T-helper 17 cell (primary cell): ENCODE results near the gene NOXO1. TPM values are rescaled to one million over a fixed set of nuclear protein-coding genes. Genes with fewer than 3 reads are reported as not detected.

Source experiments
- ATAC-seq: fragments of 150-1000 bp; cut with Tn5 transposase; 2 replicates; pipeline ENCODE4 v1.10.0; 2021; ENCODE audit warnings: mild to moderate bottlenecking, moderate library complexity
- DNase-seq, 3 donors: peaks; one replicate each; pipeline versions ENCODE4 v3.0.0 to v3.0.0-alpha.2; 2020 to 2021
- H3K9me3 ChIP-seq: one replicate; pipeline ENCODE4 v1.7.0; 2013; ENCODE audit warnings: low read length, mild to moderate bottlenecking; ENCODE audit not compliant: control insufficient read depth, poor library complexity, severe bottlenecking
- H3K27ac Mint-ChIP-seq: one replicate; pipeline ENCODE4 v1.8.0; 2022; ENCODE audit warnings: mild to moderate bottlenecking, moderate library complexity, mixed read lengths
- H3K27me3 Mint-ChIP-seq: one replicate; pipeline ENCODE4 v1.8.0; 2022; ENCODE audit warnings: mixed read lengths
- H3K36me3 Mint-ChIP-seq: one replicate; pipeline ENCODE4 v1.8.0; 2022; ENCODE audit warnings: low read depth, mixed read lengths
- H3K4me1 Mint-ChIP-seq: one replicate; pipeline ENCODE4 v1.8.0; 2022; ENCODE audit warnings: mild to moderate bottlenecking, mixed read lengths
- H3K4me3 Mint-ChIP-seq: one replicate; pipeline ENCODE4 v1.8.0; 2022; ENCODE audit warnings: mild to moderate bottlenecking, moderate library complexity, mixed read lengths
- total RNA-seq, 4 donors: library from RNA in 2 of 4; stranded (reverse) in 2 of 4; gene quantifications; one replicate each; pipeline ENCODE4 v1.2.3 and lab custom pipeline; 2022 to 2026

The NOXO1 gene, protein sequence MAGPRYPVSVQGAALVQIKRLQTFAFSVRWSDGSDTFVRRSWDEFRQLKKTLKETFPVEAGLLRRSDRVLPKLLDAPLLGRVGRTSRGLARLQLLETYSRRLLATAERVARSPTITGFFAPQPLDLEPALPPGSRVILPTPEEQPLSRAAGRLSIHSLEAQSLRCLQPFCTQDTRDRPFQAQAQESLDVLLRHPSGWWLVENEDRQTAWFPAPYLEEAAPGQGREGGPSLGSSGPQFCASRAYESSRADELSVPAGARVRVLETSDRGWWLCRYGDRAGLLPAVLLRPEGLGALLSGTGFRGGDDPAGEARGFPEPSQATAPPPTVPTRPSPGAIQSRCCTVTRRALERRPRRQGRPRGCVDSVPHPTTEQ
- total RNA-seq (under 1 TPM; 0.40 to 0.78 TPM), total RNA-seq (lab: John Stamatoyannopoulos, UW) (0.23 to 0.35 reads per million in 2 donors)

DNA sequence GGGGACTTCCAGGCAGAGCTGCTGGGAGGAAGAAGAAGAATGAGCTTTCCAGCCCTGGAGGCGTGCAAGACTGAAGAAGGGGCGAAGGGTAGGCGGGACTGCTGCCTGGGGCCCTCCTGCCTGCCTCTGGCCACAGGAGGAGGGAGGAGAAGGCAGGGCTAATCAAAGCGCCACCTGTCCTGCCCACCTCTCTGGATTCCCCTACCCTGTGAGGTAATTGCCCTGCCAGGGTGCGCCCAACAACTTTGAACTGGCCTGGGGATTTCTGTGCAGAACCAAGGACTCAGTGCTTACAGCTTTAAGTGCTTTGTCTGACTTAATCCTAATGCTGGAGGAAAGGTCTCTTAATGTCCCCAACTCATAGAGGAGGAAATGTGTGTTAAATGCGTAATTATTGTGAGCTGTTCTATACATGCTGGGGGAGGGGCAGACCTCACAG lies at the start of gene NOXO1:
Gene NOXO1 (minus strand): TSS at position 72 of the 439 bp plus-strand sequence. CDS start 290 bp downstream, outside the sequence.
- DNase-seq (no peak), ATAC-seq (peak; percentile 21)
- Mint-ChIP-seq H3K36me3 (no peaks in the 10 kb centered on the region), H3K4me1 (peaks cover 7% of the 10 kb centered on the region), H3K27me3 (peaks cover 18% of the 10 kb centered on the region), H3K27ac (no peak within 1 kb of the TSS), H3K4me3 (no peak within 1 kb of the TSS)
- no peaks in the 10 kb centered on the region for H3K9me3 ChIP-seq

DNA sequence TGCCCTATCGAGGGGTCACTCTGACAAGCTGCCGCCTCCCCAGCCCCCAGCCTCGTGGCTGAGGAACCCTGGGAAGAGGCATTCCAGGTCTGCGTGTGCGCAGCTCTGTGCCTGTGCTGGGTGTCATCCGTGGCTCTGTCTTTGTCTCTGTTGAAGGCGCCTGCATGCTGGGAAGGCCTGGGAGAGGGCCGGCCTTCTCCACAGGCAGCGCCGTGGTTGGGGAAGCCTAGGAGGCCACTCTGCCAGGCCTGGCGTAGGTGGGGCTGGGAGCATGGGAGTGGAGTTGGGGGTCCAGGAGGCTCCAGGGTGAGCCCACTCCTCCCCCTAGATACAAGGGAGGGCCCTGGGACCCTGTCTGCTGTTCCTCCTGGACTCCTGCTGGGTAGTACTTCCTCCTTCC lies 48.8 kb upstream of the NOXO1 start:
- DNase-seq (no peak), ATAC-seq (no peak)
- H3K9me3 ChIP-seq, result no peaks in the 10 kb centered on the region
- H3K36me3 Mint-ChIP-seq, result no peaks in the 10 kb centered on the region
- no peak overlapping the region for H3K27ac Mint-ChIP-seq
- peaks cover 7% of the 10 kb centered on the region for H3K4me1 Mint-ChIP-seq
- no peak overlapping the region for H3K4me3 Mint-ChIP-seq
- H3K27me3 Mint-ChIP-seq, result no peaks in the 10 kb centered on the region

GRCh38 chr16:2029350-2029749 lies 48.1 kb upstream of the NOXO1 start:
- DNase-seq, result no peak
- H3K36me3 Mint-ChIP-seq, result no peaks in the 10 kb centered on the region
- no peak overlapping the region for H3K27ac Mint-ChIP-seq

GRCh38 chr16:2028620-2029220 lies 47.5 kb upstream of the NOXO1 start:
- no peaks in the 10 kb centered on the region for H3K9me3 ChIP-seq
- Mint-ChIP-seq H3K36me3 (no peaks in the 10 kb centered on the region), H3K4me3 (peak overlapping the region; percentile 69), H3K4me1 (peaks cover 7% of the 10 kb centered on the region), H3K27ac (no peak overlapping the region), H3K27me3 (no peaks in the 10 kb centered on the region)
- ATAC-seq, result no peak
- DNase-seq, result no peak

More at GRCh38 chr16:2029350-2029749, 48.1 kb upstream of the NOXO1 start:
- Mint-ChIP-seq H3K4me1 (peaks cover 7% of the 10 kb centered on the region), H3K27me3 (no peaks in the 10 kb centered on the region), H3K4me3 (no peak overlapping the region)
- no peak for ATAC-seq
- no peaks in the 10 kb centered on the region for H3K9me3 ChIP-seq

DNA sequence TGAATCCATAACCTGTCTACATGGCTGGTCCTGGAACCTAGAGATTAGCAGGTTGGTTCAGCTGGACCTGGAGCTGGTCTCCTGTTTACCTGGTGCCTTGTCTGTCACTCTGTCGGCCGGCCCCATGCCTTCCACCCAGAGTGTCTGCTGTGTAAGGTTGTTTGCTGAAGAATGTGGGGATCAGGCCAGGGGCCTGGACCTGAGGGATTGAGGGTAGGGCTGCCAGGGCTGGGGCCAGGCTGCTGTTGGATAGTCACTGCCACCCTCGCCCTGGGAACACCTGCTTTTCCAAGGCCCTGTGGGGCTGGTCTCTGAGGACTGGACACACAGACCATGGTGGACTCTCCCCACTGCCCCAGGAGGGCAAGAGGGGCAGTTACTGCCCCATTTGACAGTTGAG lies 46.9 kb upstream of the NOXO1 start:
- ATAC-seq (no peak), DNase-seq (no peak)
- Mint-ChIP-seq H3K4me3 (peak overlapping the region; percentile 69), H3K4me1 (peaks cover 9% of the 10 kb centered on the region), H3K36me3 (no peaks in the 10 kb centered on the region), H3K27ac (no peak overlapping the region), H3K27me3 (no peaks in the 10 kb centered on the region)
- H3K9me3 ChIP-seq, result no peaks in the 10 kb centered on the region

DNA sequence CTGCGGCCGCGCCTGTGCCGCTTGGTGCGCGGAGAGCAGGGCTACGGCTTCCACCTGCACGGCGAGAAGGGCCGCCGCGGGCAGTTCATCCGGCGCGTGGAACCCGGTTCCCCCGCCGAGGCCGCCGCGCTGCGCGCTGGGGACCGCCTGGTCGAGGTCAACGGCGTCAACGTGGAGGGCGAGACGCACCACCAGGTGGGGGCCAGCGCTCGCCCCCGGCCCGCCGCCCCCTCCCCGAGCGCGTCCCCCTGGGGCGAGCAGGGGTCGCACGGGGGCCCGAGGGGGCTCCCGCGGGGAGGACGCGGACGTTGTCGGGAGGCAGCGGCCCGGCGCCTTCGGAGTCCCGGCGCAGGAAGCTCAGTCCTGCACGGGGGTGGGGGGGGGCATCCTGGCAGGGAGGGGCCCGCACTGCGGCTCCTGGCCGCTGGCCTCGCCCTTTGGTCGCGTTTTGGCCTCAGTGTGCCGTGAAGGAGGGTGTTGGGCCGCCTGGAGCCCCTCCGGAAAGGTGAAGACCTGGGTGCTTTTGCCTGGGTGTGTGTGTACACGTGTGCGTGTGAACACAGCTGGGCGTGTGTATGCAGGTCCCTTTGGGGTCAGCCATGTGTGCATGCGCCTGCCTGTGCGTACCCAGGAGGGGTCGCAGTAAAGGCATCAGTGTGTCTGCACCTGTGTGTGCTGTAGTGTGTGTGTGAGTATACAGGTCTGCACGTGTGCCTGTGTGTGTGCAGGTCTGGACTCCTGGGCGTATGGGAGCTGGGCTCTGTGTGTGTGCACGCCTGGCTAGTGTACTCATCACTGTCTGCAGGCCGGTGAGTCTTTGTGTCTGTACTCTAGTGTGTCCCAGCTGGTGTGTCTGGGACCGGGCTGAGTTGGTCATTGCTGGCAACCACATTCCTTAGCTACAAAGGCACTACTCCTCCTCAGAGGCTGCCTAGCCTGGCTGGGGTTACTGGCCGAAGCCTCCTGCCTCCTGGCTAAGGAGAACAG lies 46.0 kb upstream of the NOXO1 start:
- no peak for DNase-seq
- Mint-ChIP-seq H3K27ac (no peak overlapping the region), H3K4me3 (peak overlapping the region; percentile 69), H3K4me1 (peaks cover 12% of the 10 kb centered on the region), H3K36me3 (no peaks in the 10 kb centered on the region), H3K27me3 (peaks cover 7% of the 10 kb centered on the region)
- ATAC-seq, result peak; percentile 23
- H3K9me3 ChIP-seq, result no peaks in the 10 kb centered on the region

DNA sequence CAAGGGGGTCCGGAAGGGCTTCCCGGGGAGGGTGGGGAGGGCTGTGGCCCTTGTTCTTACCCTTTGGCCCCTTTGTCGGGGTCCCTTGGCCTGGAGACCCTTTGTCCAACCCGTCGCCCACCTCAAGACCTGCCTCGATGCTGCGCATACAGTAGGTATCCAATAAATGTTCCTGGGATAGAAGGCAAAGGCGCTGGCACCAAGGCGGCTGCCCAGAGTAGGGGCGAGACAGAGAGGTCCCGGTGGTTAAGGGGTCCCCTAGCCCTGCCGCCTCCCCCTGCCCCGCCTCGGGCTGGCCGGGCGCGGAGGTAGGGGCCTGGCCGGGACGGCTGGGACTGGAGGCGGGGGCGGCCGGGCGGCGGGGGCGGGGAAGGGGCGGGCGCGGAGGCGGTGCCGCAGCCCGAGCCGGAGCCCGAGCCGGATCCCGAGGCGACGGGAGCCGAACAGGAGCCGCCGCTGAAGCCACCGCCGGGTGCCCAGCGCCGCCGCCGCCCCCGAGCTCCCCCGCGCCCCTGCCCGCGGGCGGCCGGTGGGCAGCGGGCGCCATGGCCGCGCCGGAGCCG lies 45.3 kb upstream of the NOXO1 start, which contains the start of gene NHERF2:
Gene NHERF2 (plus strand): TSS at position 442 of the 563 bp plus-strand sequence. CDS start 104 bp downstream, at position 546.
- H3K36me3 Mint-ChIP-seq, result no peaks in the 10 kb centered on the region
- DNase-seq (peak in 2 of 3 donors; percentile 35 to 43), ATAC-seq (peak; percentile 33)
- H3K9me3 ChIP-seq, result no peaks in the 10 kb centered on the region
- peaks cover 9% of the 10 kb centered on the region for H3K27me3 Mint-ChIP-seq
- H3K4me3 Mint-ChIP-seq, result peak within 1 kb of the TSS; percentile 73
- H3K27ac Mint-ChIP-seq, result no peak within 1 kb of the TSS
- H3K4me1 Mint-ChIP-seq, result peaks cover 10% of the 10 kb centered on the region

GRCh38 chr16:2025878-2026460 lies 44.7 kb upstream of the NOXO1 start:
- no peak for ATAC-seq
- peak overlapping the region; percentile 73 for H3K4me3 Mint-ChIP-seq
- H3K27me3 Mint-ChIP-seq, result peaks cover 9% of the 10 kb centered on the region
- DNase-seq, result no peak
- peaks cover 10% of the 10 kb centered on the region for H3K4me1 Mint-ChIP-seq
- no peak overlapping the region for H3K27ac Mint-ChIP-seq
- no peaks in the 10 kb centered on the region for H3K9me3 ChIP-seq
- H3K36me3 Mint-ChIP-seq, result no peaks in the 10 kb centered on the region

- ATAC-seq, result no peak
- Mint-ChIP-seq H3K36me3 (no peaks in the 10 kb centered on the region), H3K27me3 (peaks cover 16% of the 10 kb centered on the region), H3K4me3 (peak overlapping the region; percentile 73), H3K27ac (no peak overlapping the region), H3K4me1 (peaks cover 10% of the 10 kb centered on the region)
- H3K9me3 ChIP-seq, result no peaks in the 10 kb centered on the region
- DNase-seq, result no peak
Observed at GRCh38 chr16:2025251-2025650, 44.0 kb upstream of the NOXO1 start.

DNA sequence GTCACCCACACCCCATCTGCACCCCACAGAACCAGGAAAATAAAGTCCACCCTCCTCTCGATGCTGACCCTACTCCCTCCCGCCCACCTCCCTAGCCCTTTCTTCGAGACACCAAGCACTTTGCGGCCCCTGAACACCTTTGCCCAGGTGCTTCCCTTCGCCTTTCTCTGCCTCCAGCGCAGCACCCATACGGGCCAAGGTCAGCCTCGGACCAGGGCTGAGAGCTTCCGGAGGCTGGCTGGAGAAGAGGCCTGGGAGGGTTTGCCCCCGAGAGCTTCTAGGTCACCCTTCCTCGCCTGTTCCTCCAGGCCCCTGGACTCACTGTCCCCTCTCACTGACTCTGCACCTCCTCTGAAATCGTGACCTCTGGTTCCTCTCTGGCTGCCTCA lies 42.8 kb upstream of the NOXO1 start:
- H3K27me3 Mint-ChIP-seq, result peaks cover 16% of the 10 kb centered on the region
- H3K9me3 ChIP-seq, result no peaks in the 10 kb centered on the region
- DNase-seq (no peak), ATAC-seq (no peak)
- H3K4me1 Mint-ChIP-seq, result peaks cover 10% of the 10 kb centered on the region
- peak overlapping the region; percentile 47 for H3K4me3 Mint-ChIP-seq
- H3K36me3 Mint-ChIP-seq, result peaks cover 2% of the 10 kb centered on the region
- H3K27ac Mint-ChIP-seq, result no peak overlapping the region

- DNase-seq (peak; percentile 96 to 97 (median 97)), ATAC-seq (peak; percentile 93)
- Mint-ChIP-seq H3K4me1 (peaks cover 10% of the 10 kb centered on the region), H3K27me3 (peaks cover 21% of the 10 kb centered on the region), H3K36me3 (peaks cover 2% of the 10 kb centered on the region), H3K27ac (peak overlapping the region; percentile 43), H3K4me3 (peak overlapping the region; percentile 82)
- H3K9me3 ChIP-seq, result no peaks in the 10 kb centered on the region
Observed at GRCh38 chr16:2023092-2024031, 42.1 kb upstream of the NOXO1 start.
